Suprapubic skin (tissue), 4 donors: Measurements from ENCODE around the gene PHF8. TPM values are rescaled to one million over a fixed set of nuclear protein-coding genes. Genes with fewer than 3 reads are reported as not detected.

Source experiments
- DNase-seq, 2 donors: peaks; one replicate each; pipeline ENCODE4 v3.0.0-alpha.2; 2019; ENCODE audit warnings: low spot score in 2 of 2
- H3K27ac ChIP-seq: fragments of 200-600 bp; sonication (generic); one replicate; pipeline ENCODE4 v1.5.1; 2019
- H3K27me3 ChIP-seq: fragments of 200-600 bp; sonication (generic); one replicate; pipeline ENCODE4 v1.5.1; 2019
- H3K36me3 ChIP-seq: fragments of 200-600 bp; sonication (generic); one replicate; pipeline ENCODE4 v1.5.1; 2019
- H3K4me1 ChIP-seq: fragments of 200-600 bp; sonication (generic); one replicate; pipeline ENCODE4 v1.5.1; 2019
- H3K4me3 ChIP-seq: fragments of 200-600 bp; sonication (generic); one replicate; pipeline ENCODE4 v1.5.1; 2019; ENCODE audit warnings: mild to moderate bottlenecking
- H3K9me3 ChIP-seq: fragments of 200-600 bp; sonication (generic); one replicate; pipeline ENCODE4 v1.5.1; 2019
- EP300 ChIP-seq: sonication (generic); formaldehyde crosslinking; IDR thresholded peaks from one replicate; pipeline ENCODE4 v1.6.1; 2017; ENCODE audit warnings: antibody characterized with exemption
- POLR2A ChIP-seq, 2 donors: fragments of 450-650 bp; IDR thresholded peaks; one replicate each; pipeline ENCODE4 v1.6.1; 2017; ENCODE audit warnings: antibody characterized with exemption in 2 of 2, mild to moderate bottlenecking in 2 of 2, moderate library complexity in 2 of 2
- POLR2AphosphoS5 ChIP-seq, 3 donors: sonication (generic); formaldehyde crosslinking; IDR thresholded peaks; one replicate each; pipeline ENCODE4 v1.6.1; 2017; ENCODE audit warnings: antibody characterized with exemption in 3 of 3
- WGBS: methylation state at CpG from one replicate; pipeline ENCODE4 v1.1.5; 2018; 5-methylcytosine and 5-hydroxymethylcytosine counted together
- total RNA-seq, 4 donors: library from RNA; depleted of rRNA; stranded (reverse); fragments of >200 nt; gene quantifications; one replicate each; pipeline ENCODE4 v1.1.0, GENCODE V29; 2016
- TF ChIP-seq, protein P1 (sequence below), 2 donors: fragments of 200-600 bp in 1 of 2; fragments of 450-650 bp in 1 of 2; sonication (generic) in 1 of 2; IDR thresholded peaks; one replicate each; pipeline ENCODE4 v1.5.1; 2016 to 2019; ENCODE audit warnings: antibody characterized with exemption in 2 of 2, mild to moderate bottlenecking in 1 of 2, moderate library complexity in 1 of 2

The PHF8 gene
- total RNA-seq, 4 donors from 2014 or later, result 17.5 to 72.2 (median 25.4) TPM

GRCh38 chrX:54029529-54030143, 14.6 kb downstream of the PHF8 start:
- H3K4me1 ChIP-seq, result peaks cover 5% of the 10 kb centered on the region
- no peaks in the 10 kb centered on the region for H3K9me3 ChIP-seq
- H3K27me3 ChIP-seq, result no peaks in the 10 kb centered on the region
- H3K27ac ChIP-seq, result no peak overlapping the region
- peaks cover 13% of the 10 kb centered on the region for H3K36me3 ChIP-seq
- TF ChIP-seq POLR2AphosphoS5 (IDR thresholded peaks at IDR 0.05) (no peak), EP300 (no peak), POLR2A (IDR thresholded peaks at IDR 0.05) (no peak)
- TF ChIP-seq, protein P1, sequence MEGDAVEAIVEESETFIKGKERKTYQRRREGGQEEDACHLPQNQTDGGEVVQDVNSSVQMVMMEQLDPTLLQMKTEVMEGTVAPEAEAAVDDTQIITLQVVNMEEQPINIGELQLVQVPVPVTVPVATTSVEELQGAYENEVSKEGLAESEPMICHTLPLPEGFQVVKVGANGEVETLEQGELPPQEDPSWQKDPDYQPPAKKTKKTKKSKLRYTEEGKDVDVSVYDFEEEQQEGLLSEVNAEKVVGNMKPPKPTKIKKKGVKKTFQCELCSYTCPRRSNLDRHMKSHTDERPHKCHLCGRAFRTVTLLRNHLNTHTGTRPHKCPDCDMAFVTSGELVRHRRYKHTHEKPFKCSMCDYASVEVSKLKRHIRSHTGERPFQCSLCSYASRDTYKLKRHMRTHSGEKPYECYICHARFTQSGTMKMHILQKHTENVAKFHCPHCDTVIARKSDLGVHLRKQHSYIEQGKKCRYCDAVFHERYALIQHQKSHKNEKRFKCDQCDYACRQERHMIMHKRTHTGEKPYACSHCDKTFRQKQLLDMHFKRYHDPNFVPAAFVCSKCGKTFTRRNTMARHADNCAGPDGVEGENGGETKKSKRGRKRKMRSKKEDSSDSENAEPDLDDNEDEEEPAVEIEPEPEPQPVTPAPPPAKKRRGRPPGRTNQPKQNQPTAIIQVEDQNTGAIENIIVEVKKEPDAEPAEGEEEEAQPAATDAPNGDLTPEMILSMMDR (IDR thresholded peaks at IDR 0.05), result no peak
- no peak for DNase-seq
- WGBS, result 65% methylated on average over 10 of the region's 10 CpGs
- H3K4me3 ChIP-seq, result no peak overlapping the region

- Histone ChIP-seq H3K4me1 (no peaks in the 10 kb centered on the region), H3K36me3 (peaks cover 15% of the 10 kb centered on the region), H3K4me3 (no peak overlapping the region), H3K9me3 (no peaks in the 10 kb centered on the region), H3K27ac (no peak overlapping the region), H3K27me3 (no peaks in the 10 kb centered on the region)
- TF ChIP-seq POLR2AphosphoS5 (IDR thresholded peaks at IDR 0.05) (no peak), EP300 (no peak), POLR2A (IDR thresholded peaks at IDR 0.05) (no peak)
- TF ChIP-seq, protein P1 (IDR thresholded peaks at IDR 0.05), result no peak
- WGBS, result 88% methylated on average over 5 of the region's 5 CpGs
- no peak for DNase-seq
Observed at GRCh38 chrX:54024350-54024749, 19.9 kb downstream of the PHF8 start.

- no peaks in the 10 kb centered on the region for H3K4me1 ChIP-seq
- 55% methylated on average over 1 of the region's 1 CpG for WGBS
- TF ChIP-seq EP300, result no peak
- TF ChIP-seq, protein P1 (IDR thresholded peaks at IDR 0.05), result no peak
- no peak for TF ChIP-seq POLR2A (IDR thresholded peaks at IDR 0.05)
- TF ChIP-seq POLR2AphosphoS5 (IDR thresholded peaks at IDR 0.05), result no peak
- no peaks in the 10 kb centered on the region for H3K9me3 ChIP-seq
- no peak for DNase-seq
- no peaks in the 10 kb centered on the region for H3K27me3 ChIP-seq
- no peak overlapping the region for H3K4me3 ChIP-seq
- H3K27ac ChIP-seq, result no peak overlapping the region
- peaks cover 52% of the 10 kb centered on the region for H3K36me3 ChIP-seq
Observed at GRCh38 chrX:54012830-54013500, 31.3 kb downstream of the PHF8 start.

GRCh38 chrX:54007682-54008081, 36.6 kb downstream of the PHF8 start:
- WGBS, result 93% methylated on average over 4 of the region's 4 CpGs
- H3K36me3 ChIP-seq, result peaks cover 13% of the 10 kb centered on the region
- DNase-seq, result no peak
- no peaks in the 10 kb centered on the region for H3K27me3 ChIP-seq
- no peak overlapping the region for H3K4me3 ChIP-seq
- H3K27ac ChIP-seq, result no peak overlapping the region
- TF ChIP-seq, protein P1 (IDR thresholded peaks at IDR 0.05), result no peak
- TF ChIP-seq POLR2A (IDR thresholded peaks at IDR 0.05), result no peak
- no peaks in the 10 kb centered on the region for H3K4me1 ChIP-seq
- H3K9me3 ChIP-seq, result no peaks in the 10 kb centered on the region

GRCh38 chrX:53997724-53998123, 46.5 kb downstream of the PHF8 start:
- Histone ChIP-seq H3K36me3 (peaks cover 46% of the 10 kb centered on the region), H3K4me3 (no peak overlapping the region), H3K27me3 (no peaks in the 10 kb centered on the region), H3K27ac (no peak overlapping the region), H3K4me1 (no peaks in the 10 kb centered on the region), H3K9me3 (no peaks in the 10 kb centered on the region)
- TF ChIP-seq EP300, result no peak
- no peak for TF ChIP-seq POLR2AphosphoS5 (IDR thresholded peaks at IDR 0.05)
- TF ChIP-seq, protein P1 (IDR thresholded peaks at IDR 0.05), result no peak
- TF ChIP-seq POLR2A (IDR thresholded peaks at IDR 0.05), result no peak
- DNase-seq, result no peak
- WGBS, result 84% methylated on average over 2 of the region's 2 CpGs
